GM12874 (cell line): ENCODE data around the gene DPH7.

Experiments
- TF ChIP-seq, protein P1 (sequence below): IDR thresholded peaks from 2 replicates; pipeline ENCODE4 v1.5.1; 2011; ENCODE audit warnings: low read depth, mild to moderate bottlenecking, control low read depth, low read length, moderate library complexity; ENCODE audit not compliant: insufficient read depth

Gene DPH7

DNA sequence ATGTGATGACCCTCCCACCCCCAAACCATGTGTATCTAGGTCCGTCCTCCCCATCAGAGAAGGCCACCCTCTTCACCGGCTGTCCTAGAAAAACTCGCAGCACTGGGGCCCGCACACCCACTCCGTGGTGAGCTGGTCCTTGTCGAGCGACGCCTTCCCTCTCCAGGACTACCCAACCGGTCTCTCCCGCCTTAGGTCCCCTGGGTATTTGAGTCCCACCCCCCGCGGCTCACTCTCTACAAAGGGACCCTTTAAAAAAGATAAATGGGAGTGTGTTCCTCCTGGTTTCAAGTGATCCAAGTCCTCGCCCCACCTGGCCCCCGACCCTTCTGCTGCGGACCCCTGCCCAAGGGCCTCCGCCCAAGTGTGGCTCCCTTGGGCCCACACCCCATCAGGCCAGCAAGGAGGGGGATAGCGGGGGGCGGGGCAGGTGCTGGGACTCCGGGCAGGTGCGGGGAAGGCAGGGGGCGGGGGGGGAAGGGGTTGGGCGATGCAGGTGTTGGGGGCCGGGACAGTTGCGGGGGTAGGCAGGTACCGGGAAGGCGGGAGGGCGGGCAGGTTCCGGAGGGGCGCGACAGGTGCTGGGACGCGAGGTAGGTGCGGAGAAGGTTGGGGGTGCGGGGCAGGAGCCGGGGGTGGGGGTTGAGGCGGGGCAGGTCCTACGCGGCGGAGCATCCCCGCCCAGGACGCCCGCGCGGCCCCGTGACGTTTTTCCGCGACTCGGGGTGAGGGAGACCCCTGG is 25.8 kb upstream of the DPH7 start:
- TF ChIP-seq, protein P1, sequence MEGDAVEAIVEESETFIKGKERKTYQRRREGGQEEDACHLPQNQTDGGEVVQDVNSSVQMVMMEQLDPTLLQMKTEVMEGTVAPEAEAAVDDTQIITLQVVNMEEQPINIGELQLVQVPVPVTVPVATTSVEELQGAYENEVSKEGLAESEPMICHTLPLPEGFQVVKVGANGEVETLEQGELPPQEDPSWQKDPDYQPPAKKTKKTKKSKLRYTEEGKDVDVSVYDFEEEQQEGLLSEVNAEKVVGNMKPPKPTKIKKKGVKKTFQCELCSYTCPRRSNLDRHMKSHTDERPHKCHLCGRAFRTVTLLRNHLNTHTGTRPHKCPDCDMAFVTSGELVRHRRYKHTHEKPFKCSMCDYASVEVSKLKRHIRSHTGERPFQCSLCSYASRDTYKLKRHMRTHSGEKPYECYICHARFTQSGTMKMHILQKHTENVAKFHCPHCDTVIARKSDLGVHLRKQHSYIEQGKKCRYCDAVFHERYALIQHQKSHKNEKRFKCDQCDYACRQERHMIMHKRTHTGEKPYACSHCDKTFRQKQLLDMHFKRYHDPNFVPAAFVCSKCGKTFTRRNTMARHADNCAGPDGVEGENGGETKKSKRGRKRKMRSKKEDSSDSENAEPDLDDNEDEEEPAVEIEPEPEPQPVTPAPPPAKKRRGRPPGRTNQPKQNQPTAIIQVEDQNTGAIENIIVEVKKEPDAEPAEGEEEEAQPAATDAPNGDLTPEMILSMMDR, result no peak

DNA sequence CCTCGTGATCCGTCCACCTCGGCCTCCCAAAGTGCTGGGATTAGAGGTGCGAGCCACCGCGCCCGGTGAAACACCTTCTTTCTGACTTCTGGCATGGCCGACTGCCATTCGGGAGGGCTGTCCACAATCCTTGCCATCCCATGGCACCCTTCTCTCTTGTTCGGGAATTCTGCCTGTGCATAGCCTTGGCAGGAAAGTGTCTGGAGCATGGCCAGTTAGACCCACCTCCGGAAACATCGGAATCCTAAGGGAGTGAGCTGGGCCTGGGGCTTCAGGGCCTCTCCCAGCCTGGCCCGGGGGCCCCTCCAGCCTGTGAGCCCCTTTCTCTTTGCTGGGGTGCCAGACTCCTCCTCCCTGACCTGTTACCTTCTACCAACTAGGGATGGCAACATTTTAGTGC is 25.2 kb upstream of the DPH7 start:
- TF ChIP-seq, protein P1, result no peak

DNA sequence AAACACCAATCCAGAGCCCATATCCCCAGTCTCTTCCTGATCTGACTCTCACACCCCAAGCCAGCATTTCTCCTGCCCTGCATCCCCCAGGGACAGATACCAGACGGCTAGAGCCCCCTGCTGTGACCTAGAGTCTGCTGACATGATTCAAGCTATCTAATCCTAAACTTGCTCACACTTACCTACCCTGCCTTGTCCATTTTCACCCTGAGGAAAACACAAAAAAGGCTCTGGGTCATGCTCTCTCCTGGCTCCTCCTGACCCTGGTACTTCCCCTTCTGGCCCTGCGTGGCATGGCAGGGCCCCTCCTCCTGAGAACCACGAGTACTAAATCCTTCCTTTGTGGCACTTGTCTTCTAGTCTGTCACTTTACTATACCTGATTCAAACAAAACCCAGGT is 23.9 kb upstream of the DPH7 start:
- TF ChIP-seq, protein P1, result no peak

DNA sequence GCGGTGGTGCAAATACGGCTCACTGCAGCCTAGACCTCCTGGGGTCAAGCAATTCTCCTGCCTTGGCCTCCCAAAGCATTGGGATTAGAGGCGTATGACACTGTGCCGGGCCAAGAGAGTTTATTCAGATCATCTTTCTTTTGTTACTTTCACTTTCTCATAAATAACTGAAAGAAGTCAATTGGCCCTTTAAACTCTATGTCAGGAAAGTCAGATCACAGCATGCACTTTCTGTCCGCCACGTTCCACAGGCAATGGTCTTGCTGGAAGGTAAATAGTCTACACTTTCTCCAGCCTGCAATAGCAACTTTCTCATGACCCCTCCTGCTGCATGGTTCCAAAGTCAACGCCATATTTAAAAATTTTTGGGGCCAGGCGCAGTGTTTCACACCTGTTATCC is 20.2 kb upstream of the DPH7 start:
- TF ChIP-seq, protein P1, result no peak

DNA sequence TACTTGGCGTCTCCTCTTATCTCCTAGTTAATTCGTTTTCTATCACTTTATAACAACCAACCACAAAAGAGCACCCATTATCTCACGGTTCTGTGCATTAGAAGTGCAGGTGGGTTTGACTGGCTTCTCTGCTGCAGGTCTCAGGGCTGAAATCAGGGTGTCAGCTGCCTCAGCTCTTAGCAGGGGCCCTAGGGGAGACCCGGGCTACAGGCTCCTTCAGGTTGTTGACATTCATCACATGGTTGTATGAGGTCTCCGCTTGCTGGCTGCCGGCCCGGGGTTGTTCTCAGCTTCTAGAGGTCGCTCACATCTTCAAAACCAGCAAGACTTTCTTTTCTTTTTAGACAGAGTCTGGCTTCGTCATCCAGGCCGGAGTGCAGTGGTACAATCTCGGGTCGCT is 14.5 kb upstream of the DPH7 start:
- TF ChIP-seq, protein P1, result no peak

DNA sequence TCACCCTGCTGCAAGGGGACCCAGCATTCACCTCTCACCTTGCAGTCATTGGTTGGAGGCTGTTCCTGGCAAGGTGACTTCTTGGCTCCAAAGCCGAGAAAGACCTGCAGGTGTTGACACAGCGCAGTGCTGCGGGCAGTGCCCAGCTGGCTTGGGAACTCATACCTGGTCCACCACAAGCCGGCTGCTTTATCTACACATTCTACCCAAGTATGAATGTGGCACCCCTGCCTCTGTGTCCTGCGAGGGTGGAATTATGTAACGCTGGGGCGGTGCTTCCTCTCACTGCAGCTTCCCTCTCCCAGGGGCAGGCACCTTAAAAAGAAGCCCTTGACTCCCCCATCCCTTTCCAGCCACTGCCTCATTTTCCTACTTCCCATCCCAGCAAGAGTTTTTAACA is 14.0 kb upstream of the DPH7 start:
- TF ChIP-seq, protein P1, result no peak

DNA sequence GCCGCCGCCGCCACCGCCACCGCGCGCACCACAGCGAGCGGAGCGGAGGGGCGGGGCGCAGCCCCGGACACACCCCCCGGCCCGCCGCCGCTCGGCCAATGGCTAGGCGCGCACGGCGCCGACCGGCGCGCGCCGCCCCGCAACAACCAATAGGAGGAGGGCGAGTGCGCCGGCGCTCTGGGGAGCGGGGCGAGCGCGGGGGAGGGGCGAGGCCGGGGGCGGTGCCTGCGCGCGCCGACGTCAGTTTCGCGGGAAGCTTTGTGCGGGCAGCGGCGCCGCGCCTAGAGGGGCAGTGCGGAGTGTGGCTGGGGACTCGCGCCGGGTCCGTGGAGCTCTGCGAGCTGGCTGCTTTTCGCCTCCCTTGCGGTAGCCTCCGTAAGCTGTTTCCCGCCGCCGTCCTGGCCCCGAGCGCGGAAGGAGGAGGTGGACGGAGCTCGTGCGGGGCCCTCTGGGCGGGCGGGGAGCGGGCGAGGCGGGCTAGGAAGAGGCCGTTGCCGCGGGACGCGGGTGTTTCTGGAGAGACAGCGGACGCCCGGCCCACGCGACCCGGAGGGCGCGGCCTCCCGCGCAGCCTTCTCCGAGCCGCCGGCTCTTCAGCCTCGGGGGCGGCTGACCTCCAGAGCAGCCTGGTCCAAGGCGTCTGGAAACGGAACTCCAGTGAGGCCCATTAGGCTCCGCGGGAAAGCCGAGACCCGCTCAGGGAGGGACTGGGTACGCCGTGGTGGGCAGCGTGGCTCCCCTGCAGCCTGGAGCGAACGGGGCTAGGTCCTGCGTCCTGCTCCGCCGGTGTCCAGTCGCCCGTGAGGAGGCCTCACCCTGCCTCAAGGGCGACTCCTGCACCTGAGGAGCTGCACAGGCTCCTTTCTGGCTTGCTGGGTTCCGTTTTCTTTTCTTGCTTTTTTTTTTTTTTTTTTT is 12.0 kb upstream of the DPH7 start, which contains the start of gene ZMYND19:
TSS of gene ZMYND19 (minus strand) at position 44 of the 915 bp plus-strand sequence. CDS start 249 bp downstream, outside the sequence.
- TF ChIP-seq, protein P1, result no peak
